ENCODE measurements around the gene ZNF83.

Gene ZNF83

GRCh38 chr19:52567921-52568320, 70.2 kb downstream of the ZNF83 start:
- no peak for DNase-seq (ENCODE audit: low read depth)

- DNase-seq (ENCODE audit: low read depth) = peak; percentile 89
These were observed 71.6 kb downstream of the ZNF83 start for GRCh38 chr19:52566588-52566987.

GRCh38 chr19:52566121-52566520, 72.0 kb downstream of the ZNF83 start:
- DNase-seq (ENCODE audit: low read depth) = no peak
